ENCODE data around the gene RGS12.

The RGS12 gene

DNA sequence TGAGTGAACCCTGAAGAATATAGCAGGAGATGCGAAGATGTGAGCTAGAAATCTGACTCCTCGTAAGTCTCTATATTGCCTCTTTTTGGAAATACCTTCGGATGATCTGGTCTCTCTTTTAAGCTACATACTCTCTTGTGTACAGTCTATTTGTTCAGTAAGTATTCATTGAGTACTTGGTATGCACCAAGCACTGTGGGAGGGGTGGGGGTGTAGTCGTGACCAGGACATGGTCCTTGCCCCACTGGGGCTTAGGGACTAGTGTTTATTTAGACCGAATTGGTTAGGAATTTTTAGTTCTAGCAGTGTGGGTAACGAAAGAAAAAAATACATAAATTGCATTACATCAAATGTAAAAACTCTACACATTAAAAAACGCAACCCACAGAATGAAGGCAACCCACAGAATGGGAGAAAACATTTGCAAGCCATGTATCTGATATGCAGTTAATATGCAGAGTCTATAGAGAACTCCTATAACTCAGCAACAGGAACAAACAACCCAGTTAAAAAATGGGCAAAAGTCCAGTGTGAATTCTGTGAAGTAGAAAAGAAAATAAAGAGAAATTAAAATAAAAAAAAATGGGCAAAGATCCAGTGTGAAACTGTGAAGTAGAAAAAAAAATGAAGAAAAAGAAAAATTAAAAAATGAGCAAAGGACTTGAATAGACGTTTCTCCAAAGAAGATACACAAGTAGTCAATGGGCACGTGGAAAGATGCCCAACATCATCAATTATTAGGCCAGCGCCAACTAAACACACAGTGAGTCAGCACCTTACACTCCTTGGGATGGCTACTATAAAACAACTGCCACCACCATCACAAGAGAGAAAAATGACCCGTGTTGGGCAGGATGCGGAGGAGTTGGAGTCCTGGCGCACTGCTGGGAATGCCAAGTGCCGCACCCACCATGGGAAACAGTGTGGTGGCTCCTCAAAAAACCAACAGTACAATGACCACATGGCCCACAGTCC is 43.8 kb downstream of the RGS12 start:
- no peak for DNase-seq

DNA sequence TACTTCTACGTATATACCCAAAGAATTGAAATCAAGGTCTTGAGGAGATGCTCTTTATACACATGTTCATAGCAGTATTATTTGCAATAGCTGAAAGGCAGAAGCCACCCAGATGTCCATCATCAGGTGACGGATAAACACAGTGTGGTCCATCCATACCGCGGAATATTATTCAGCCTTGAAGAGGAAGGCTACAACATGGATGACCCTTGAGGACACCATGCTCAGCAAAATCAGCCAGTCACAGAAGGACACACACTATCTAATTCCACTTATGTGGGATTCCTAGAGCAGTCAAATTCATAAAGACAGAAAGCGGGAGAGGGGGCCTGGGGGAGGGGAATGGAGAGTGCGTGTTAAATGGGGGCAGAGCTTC is 44.5 kb downstream of the RGS12 start:
- no peak for DNase-seq

DNA sequence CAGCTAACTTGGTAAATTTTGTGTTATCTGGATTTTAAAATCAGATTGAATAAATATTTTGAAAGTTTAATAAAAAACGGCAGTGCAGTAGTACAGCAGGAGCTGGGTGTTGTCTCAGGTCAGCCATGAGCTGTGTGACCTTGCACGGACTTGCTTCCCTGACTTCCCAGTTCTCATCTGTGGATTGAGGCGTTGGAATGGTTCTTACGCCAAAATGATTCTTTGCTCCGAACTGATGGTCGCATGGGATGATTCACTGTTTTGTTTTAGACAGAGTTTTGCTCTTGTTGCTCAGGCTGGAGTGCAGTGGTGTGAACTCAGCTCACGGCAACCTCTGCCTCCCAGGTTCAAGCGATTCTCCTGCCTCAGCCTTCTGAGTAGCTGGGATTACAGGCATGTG is 45.0 kb downstream of the RGS12 start:
- no peak for DNase-seq

DNA sequence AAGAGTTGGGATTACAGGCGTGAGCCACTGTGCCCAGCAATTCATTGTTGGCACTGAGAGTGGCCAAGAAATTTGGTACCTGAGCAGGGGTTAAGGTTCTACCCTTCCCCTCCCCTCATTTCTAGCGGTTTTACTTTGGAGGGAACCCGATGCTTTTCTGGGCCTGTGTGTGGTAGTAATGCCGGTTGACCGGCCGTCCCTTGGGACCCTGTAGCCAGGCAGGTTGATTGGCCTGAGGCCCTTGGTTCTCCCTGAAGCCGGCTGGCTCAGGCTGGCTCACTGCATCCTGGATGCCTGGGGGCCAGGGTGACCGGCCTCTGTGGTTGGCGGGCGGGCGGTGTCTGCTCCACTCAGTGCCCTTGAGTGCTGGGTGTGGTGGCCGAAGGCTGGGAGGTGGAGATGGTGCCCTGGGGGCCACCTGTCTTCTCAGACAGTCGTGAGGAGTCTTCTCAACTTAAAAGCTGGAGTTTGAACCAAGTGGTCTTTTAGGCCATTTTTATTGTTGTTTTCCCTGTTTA is 45.6 kb downstream of the RGS12 start:
- no peak for DNase-seq

DNA sequence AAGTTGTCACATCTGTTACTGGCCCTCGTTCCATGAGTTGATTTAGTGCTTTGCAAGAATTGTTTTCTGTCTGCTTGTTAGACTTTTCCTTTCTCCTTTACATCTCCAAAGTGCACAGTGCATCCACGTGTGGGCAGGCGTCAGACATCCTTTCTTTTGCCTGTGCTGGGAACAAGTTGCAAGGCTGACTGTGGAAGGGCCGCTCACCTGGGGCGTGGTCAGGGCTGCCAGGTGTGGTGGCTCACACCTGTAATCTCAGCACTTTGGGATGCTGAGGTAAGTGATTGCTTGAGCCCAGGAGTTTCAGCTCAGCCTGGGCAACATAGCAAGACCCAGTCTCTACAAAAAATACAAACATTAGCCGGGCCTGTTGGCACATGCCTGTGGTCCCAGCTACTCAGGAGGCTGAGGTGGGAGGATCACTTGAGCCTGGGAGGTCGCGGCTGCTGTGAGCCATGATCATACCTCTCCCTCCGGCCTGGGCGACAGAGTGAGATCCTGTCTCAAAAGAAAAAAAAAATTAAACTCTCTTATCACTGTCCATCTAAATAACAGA is 46.2 kb downstream of the RGS12 start:
- DNase-seq: no peak

DNA sequence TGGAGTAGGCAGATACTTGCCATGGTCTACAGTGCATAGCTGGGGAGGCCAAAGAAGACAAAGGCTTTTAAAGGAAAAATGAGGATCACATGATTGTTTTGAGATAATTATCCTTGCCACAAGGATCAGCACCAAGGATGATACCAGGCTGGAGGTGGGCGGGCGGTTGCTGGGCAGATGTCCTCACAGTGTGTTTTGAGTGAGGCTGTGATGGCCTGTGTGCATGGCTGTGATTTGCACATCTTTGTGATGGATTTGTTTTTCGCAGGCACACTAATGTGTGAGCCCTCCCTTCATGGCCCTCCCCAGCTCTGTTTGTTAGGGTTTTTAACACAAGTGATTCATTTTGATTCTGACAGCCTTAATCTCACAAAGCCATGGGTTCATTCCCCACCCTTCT is 46.8 kb downstream of the RGS12 start:
- DNase-seq: no peak

DNA sequence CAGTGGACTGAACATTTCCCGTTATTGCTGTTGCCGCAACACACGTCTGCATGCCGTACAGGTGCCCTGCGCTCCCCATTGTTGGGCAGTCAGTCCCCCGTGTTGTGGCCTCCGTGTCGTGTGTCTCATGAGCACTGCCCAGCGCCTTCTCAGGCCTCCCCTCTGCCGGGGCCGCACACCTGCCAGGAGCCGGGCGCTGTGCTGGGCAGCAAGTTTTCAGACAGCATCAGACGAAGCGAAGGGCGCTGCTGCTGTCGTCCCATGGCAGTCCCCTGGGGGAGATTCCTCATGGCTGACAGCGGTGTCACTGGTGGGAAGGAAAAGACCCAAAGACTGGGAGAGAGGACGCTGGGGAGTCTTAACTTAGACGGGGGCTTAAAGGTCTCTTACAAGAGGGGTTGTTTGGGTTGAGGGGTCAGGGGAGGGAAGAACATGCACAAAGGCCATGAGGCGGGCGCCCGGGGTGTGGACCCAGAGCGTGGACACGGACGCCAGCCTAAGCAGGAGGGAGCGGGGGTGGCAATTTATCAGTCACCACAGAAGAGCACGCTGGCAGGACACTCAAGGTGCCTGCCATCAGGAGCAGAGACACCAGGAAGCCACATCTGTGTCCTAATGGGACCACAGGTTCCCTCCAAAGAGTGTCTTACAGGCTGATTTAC is 47.3 kb downstream of the RGS12 start:
- no peak for DNase-seq

DNA sequence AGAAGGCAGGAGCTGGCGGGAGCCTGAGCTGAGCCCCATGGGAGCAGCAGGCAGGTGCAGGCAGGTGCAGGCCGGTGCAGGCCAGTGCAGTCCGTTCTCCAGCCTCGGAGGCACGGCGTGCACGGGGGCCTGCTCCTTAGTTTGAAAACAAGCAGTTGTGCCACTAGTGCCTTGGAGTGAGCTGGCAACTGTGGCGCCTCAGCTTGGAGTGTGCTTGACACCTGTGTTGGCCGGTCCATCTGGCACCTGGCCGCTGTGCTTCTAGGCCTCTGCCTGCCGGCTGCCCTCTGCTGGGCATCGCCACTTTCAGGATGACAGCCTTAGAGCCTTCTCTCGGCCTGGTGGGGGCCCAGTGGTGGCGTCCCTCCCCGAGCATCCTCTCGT is 47.9 kb downstream of the RGS12 start:
- DNase-seq: peak; percentile 38

DNA sequence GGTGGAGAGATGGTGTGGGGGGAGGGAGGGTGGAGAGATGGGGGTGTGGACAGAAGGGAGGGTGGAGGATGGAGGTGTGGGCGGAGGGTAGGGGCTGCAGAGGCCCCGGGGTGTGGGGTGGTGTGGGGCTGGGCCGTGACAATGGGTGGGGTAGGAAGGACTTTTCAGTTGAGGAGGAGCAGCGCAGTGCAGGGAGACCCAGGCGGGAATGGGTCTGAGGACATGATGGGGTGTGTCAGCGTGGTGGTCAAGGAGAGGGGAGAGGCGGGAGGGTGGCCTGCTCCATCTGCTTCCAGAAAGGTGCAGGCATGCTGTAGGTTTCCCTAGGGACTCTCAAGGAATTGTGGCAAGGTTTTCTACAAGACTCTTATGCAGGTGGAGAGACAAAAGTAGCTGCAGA is 48.9 kb downstream of the RGS12 start:
- no peak for DNase-seq

DNA sequence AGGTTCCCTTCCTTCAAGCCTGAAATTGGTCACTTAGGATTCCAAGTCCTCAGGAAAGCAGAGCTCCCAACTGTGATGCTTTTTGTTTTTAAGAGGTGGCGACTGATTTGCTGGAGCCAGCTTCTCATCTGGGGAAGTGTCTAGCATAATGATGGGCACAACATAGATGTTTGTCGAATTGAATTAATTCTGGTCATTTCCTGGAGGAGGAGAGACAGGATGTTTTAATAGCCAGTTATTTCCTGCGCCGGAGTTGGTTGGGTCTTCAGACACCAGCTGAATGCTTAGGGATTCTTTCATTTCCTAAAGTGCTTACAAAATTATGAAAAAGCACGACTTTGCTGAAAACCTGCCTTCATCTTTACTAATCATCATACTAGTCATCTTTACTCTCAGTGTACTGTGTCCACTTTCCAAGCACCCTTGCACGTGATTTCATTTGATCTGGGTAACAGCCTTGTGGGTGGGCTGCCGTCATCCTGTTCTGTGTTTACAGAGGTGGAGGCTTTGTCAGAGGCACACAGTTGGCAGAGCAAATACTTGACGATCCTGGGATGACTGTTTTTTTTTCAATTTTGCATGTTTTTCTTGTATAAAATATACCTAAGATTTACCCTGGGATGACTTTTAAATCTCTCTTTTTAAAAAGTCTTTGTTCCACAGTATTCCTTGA is 49.5 kb downstream of the RGS12 start:
- peak; percentile 65 for DNase-seq
